SK-N-SH treated with all-trans-retinoic acid at 6 μM for 48 hours (cell line): Measurements from ENCODE around the gene NAA15.

ENCODE experiments used
- ATAC-seq: fragments of 200-7000 bp; cut with Tn5 transposase; 3 replicates; pipeline ENCODE4 v1.9.1; 2020; ENCODE audit warnings: mild to moderate bottlenecking, moderate library complexity
- ARNTL ChIP-seq: fragments of 450-650 bp; formaldehyde crosslinking; IDR thresholded peaks from 2 replicates; pipeline ENCODE4 v1.5.0; 2020; ENCODE audit warnings: low read depth, mild to moderate bottlenecking, moderate library complexity, borderline replicate concordance
- BACH2 ChIP-seq: fragments of 250-450 bp; sonication (Bioruptor Pico); IDR thresholded peaks from 2 replicates; pipeline ENCODE4 v1.9.0; 2021; ENCODE audit warnings: mild to moderate bottlenecking, borderline replicate concordance
- CREB5 ChIP-seq: fragments of 250-450 bp; sonication (Bioruptor Pico); IDR thresholded peaks from 2 replicates; pipeline ENCODE4 v1.5.1; 2020; ENCODE audit warnings: low read depth, mild to moderate bottlenecking, moderate library complexity
- CSRNP3 ChIP-seq: fragments of 250-450 bp; sonication (Bioruptor Pico); IDR thresholded peaks from 2 replicates; pipeline ENCODE4 v1.5.1; 2021; ENCODE audit warnings: mild to moderate bottlenecking, moderate library complexity
- ESRRG ChIP-seq: fragments of 250-450 bp; sonication (Bioruptor Pico); IDR thresholded peaks from 2 replicates; pipeline ENCODE4 v1.6.1; 2021; ENCODE audit warnings: mild to moderate bottlenecking
- GLIS3 ChIP-seq: fragments of 250-450 bp; sonication (Bioruptor Pico); IDR thresholded peaks from 2 replicates; pipeline ENCODE4 v1.5.0; 2020; ENCODE audit warnings: mild to moderate bottlenecking, moderate library complexity
- ISL1 ChIP-seq: fragments of 250-450 bp; sonication (Bioruptor Pico); IDR thresholded peaks from 2 replicates; pipeline ENCODE4 v2.1.2; 2022; ENCODE audit warnings: mild to moderate bottlenecking, moderate library complexity
- OSR1 ChIP-seq: fragments of 250-450 bp; sonication (Bioruptor Pico); IDR thresholded peaks from 2 replicates; pipeline ENCODE4 v1.8.0; 2022; ENCODE audit warnings: moderate library complexity, mild to moderate bottlenecking, inconsistent platforms
- PATZ1 ChIP-seq: fragments of 250-450 bp; sonication (Bioruptor Pico); IDR thresholded peaks from 2 replicates; pipeline ENCODE4 v1.8.0; 2020; ENCODE audit warnings: mild to moderate bottlenecking, moderate library complexity, borderline replicate concordance
- POU6F1 ChIP-seq: fragments of 250-450 bp; sonication (Bioruptor Pico); IDR thresholded peaks from 2 replicates; pipeline ENCODE4 v1.8.0; 2021; ENCODE audit warnings: low read depth, mild to moderate bottlenecking, moderate library complexity, borderline replicate concordance
- PPARA ChIP-seq: fragments of 250-450 bp; sonication (Bioruptor Pico); IDR thresholded peaks from 2 replicates; pipeline ENCODE4 v1.5.0; 2020; ENCODE audit warnings: mild to moderate bottlenecking, borderline replicate concordance
- RARB ChIP-seq: fragments of 250-450 bp; sonication (Bioruptor Pico); IDR thresholded peaks from 2 replicates; pipeline ENCODE4 v1.8.0; 2021; ENCODE audit warnings: mild to moderate bottlenecking, moderate library complexity
- SNAI2 ChIP-seq: fragments of 250-450 bp; sonication (Bioruptor Pico); IDR thresholded peaks from 2 replicates; pipeline ENCODE4 v1.5.0; 2020; ENCODE audit warnings: mild to moderate bottlenecking, moderate library complexity
- TCF4 ChIP-seq: fragments of 250-450 bp; sonication (Bioruptor Pico); IDR thresholded peaks from 2 replicates; pipeline ENCODE4 v1.8.0; 2021; ENCODE audit warnings: mild to moderate bottlenecking, moderate library complexity, borderline replicate concordance
- TOX ChIP-seq: fragments of 250-450 bp; sonication (Bioruptor Pico); IDR thresholded peaks from 2 replicates; pipeline ENCODE4 v1.8.0; 2021; ENCODE audit warnings: mild to moderate bottlenecking, moderate library complexity, borderline replicate concordance
- TSHZ2 ChIP-seq: fragments of 250-450 bp; sonication (Bioruptor Pico); IDR thresholded peaks from 2 replicates; pipeline ENCODE4 v1.5.0; 2020; ENCODE audit warnings: mild to moderate bottlenecking, moderate library complexity
- ZC3H10 ChIP-seq: fragments of 250-450 bp; sonication (Bioruptor Pico); IDR thresholded peaks from 2 replicates; pipeline ENCODE4 v1.5.1; 2021; ENCODE audit warnings: mild to moderate bottlenecking, moderate library complexity
- ZFP3 ChIP-seq: fragments of 250-450 bp; sonication (Bioruptor Pico); IDR thresholded peaks from 2 replicates; pipeline ENCODE4 v1.5.0; 2020; ENCODE audit warnings: mild to moderate bottlenecking, moderate library complexity
- ZFP30 ChIP-seq: fragments of 450-650 bp; formaldehyde crosslinking; IDR thresholded peaks from 2 replicates; pipeline ENCODE4 v1.5.0; 2022; ENCODE audit warnings: mild to moderate bottlenecking, moderate library complexity
- ZNF565 ChIP-seq: fragments of 450-650 bp; formaldehyde crosslinking; conservative IDR thresholded peaks from 2 replicates; pipeline ENCODE4 v1.5.0; 2020; ENCODE audit warnings: low read depth, mild to moderate bottlenecking, moderate library complexity
- ZNF70 ChIP-seq: fragments of 450-650 bp; formaldehyde crosslinking; IDR thresholded peaks from 2 replicates; pipeline ENCODE4 v1.5.0; 2020; ENCODE audit warnings: mild to moderate bottlenecking, moderate library complexity
- ZNF8 ChIP-seq: fragments of 450-650 bp; formaldehyde crosslinking; IDR thresholded peaks from 2 replicates; pipeline ENCODE4 v1.5.0; 2020; ENCODE audit warnings: mild to moderate bottlenecking, moderate library complexity

The NAA15 gene

GRCh38 chr4:139436122-139436521 lies 134.8 kb downstream of the NAA15 start:
- TF ChIP-seq TCF4: no peak
- TF ChIP-seq ZNF8 (CRISPR knock-in tag): no peak
- no peak for TF ChIP-seq GLIS3
- TF ChIP-seq CREB5 (CRISPR knock-in tag): no peak
- TF ChIP-seq POU6F1 (CRISPR knock-in tag): no peak
- TF ChIP-seq TOX (CRISPR knock-in tag): no peak
- TF ChIP-seq ISL1 (CRISPR knock-in tag): no peak
- TF ChIP-seq ARNTL (CRISPR knock-in tag): no peak
- no peak for TF ChIP-seq CSRNP3 (CRISPR knock-in tag)
- no peak for TF ChIP-seq OSR1 (CRISPR knock-in tag)
- TF ChIP-seq ZFP30 (CRISPR knock-in tag): no peak
- no peak for TF ChIP-seq SNAI2 (CRISPR knock-in tag)
- TF ChIP-seq ZC3H10 (CRISPR knock-in tag): no peak
- TF ChIP-seq RARB (CRISPR knock-in tag): no peak
- TF ChIP-seq ZFP3 (CRISPR knock-in tag): no peak
- TF ChIP-seq ZNF70 (CRISPR knock-in tag): no peak
- TF ChIP-seq PPARA: no peak
- no peak for TF ChIP-seq BACH2 (CRISPR knock-in tag)
- ATAC-seq: no peak

GRCh38 chr4:139438141-139438540 lies 136.8 kb downstream of the NAA15 start:
- no peak for ATAC-seq
- TF ChIP-seq PPARA (no peak), RARB (CRISPR knock-in tag) (no peak), CREB5 (CRISPR knock-in tag) (no peak), ZFP30 (CRISPR knock-in tag) (no peak), TOX (CRISPR knock-in tag) (no peak), OSR1 (CRISPR knock-in tag) (no peak), TCF4 (no peak), PATZ1 (CRISPR knock-in tag) (no peak), ZNF565 (CRISPR knock-in tag) (no peak), ZNF8 (CRISPR knock-in tag) (no peak), POU6F1 (CRISPR knock-in tag) (no peak)

- no peak for ATAC-seq
- no peak for TF ChIP-seq ESRRG (CRISPR knock-in tag)
- no peak for TF ChIP-seq TOX (CRISPR knock-in tag)
- no peak for TF ChIP-seq ZC3H10 (CRISPR knock-in tag)
- no peak for TF ChIP-seq BACH2 (CRISPR knock-in tag)
- no peak for TF ChIP-seq GLIS3
- no peak for TF ChIP-seq TSHZ2 (CRISPR knock-in tag)
- TF ChIP-seq POU6F1 (CRISPR knock-in tag): no peak
- TF ChIP-seq PATZ1 (CRISPR knock-in tag): no peak
Observed at GRCh38 chr4:139441029-139441428, 139.7 kb downstream of the NAA15 start.
